NCI-H510A treated with DMSO at 0.1 percent for 48 hours (cell line): ENCODE results near the gene GABRB3.

Experiments
- DNase-seq: peaks from one replicate; lab custom pipeline; 2025; lab: John Stamatoyannopoulos, UW

GABRB3 gene

GRCh38 chr15:26630857-26631256 is 142.0 kb downstream of the GABRB3 start:
- no peak for DNase-seq

- DNase-seq: no peak
Observed at GRCh38 chr15:26628879-26629529, 143.9 kb downstream of the GABRB3 start.

DNA sequence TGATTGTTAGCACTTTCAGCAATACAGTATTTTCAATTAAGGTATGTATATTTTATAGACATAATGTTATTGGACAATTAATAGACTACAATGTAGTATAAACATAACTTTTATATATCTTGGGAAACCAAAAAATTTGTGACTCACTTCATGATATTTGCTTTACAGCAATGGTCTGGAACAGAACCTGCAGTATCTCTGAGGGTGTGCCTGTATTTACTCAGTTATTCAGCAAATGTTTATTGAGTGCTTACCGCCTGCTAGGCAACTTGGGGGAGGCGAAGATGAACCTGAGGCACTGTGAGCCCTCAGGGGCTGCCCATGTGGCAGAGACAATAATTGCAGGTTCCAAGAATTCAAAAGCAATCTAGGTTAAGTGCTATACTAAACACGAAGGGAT is 144.8 kb downstream of the GABRB3 start:
- DNase-seq: peak; percentile 37

DNA sequence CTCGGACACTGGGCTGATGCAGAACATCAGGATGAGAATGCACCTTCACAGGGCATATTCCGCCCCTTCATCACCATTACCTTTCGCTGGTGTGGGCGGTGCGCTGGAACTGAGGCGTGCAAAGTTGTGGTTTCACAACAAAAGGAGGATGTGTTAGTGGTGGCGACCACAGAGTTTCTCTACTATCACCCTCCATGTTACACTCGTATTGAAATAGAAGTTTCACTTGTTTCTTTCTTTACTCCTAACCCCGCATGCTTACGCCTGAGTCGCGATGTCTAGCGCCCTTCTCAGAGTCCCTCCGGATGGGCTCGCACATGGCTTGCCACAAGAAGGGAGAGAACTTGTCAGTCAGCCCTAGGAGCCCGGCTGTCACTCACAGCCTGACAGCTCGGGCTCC is 148.7 kb downstream of the GABRB3 start:
- DNase-seq: no peak

DNA sequence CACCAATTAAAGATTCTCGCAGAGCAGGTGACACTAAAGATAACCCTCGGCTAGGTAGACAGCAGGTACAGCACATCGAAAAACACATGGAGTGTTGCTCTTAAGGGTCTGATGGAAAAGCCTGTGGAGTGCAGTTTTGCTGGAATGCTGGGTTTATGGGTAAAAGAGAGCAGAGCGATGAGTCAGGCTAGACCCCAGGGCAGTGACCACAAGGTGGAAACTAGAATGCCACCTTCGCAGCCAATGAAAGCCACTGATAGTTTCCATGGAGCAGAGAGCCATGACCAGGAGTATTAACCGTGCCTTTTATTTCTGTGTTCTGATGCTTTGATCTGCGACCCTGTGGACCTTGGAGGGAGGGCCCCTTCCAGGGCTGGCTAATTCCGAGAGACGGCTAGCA is 149.8 kb downstream of the GABRB3 start:
- no peak for DNase-seq

DNA sequence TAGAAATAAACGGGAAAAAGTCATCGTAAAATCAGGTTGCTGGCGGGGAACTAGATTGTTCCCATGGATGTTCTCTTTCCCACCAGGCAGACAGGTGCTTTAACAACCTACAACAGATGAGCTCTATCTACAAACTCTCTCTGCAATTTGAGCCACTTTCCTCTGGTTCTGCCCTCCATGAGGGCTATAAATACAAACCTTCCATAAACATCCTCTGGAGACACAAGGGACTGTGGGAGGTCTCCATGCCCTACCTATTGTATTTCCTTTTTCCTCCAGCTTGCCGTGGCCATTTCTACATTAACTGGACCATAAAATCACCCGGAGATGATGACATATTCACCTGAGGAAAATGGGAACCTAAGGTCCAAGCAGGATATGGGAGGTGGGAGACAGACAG is 151.1 kb downstream of the GABRB3 start:
- no peak for DNase-seq

GRCh38 chr15:26620528-26621458 is 152.1 kb downstream of the GABRB3 start:
- DNase-seq: no peak

DNA sequence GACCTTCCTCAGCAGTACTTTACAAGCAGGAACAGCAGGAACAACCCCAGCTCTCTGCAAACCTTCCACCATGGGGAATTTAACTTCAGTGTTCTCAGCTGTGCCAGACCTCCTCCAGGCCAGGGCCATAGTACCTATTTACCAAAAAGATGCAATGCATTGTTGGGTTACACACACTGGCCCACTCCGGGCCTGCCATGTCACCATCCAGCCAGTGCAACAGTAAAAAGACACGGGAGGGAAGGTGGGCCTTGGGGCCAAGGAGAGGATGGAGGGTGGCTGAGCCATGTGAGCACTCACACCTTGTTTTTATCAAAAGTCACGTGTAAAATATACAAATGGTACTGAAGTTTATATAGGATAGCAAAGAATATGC is 157.0 kb downstream of the GABRB3 start:
- no peak for DNase-seq

GRCh38 chr15:26615188-26615926 is 157.5 kb downstream of the GABRB3 start:
- no peak for DNase-seq

GRCh38 chr15:26614734-26615133 is 158.1 kb downstream of the GABRB3 start:
- no peak for DNase-seq

DNA sequence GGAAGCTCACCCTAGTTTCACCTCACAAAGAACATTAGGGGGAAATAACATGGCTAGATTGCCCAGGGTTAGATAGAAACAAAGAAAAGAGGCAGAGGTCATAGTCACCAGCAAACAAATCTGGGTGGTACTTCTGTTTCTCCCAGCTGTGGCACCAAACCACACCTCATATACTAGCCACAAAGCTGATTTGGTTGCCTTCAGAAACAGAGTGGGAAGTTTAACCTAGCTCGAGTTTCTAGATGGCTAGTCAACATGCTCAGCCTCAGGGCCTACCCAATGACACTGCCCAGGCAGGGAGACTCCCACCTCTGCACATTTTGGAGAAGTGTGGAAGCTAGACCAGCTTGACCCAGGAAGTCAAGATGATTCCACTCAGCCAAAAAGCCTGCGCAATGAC is 174.2 kb downstream of the GABRB3 start:
- no peak for DNase-seq

DNA sequence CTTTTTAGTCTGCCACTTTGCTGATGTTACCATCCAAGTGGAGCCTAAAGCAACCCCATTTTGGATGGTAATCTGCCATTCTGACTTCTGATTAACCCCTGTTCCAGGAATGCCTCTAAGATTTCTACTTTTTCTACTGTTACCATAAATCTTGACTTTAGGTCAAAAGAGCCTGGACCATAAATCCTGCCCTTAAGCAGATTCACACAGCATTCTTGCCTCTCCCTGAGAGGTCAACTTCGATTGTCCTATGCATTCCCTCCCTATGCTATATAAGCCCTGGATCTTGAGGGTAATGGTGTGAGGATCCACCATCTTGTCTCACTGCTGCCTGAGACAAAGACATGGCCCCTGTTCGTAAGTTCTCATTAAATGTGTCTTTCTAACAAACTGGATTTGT is 177.3 kb downstream of the GABRB3 start:
- no peak for DNase-seq

GRCh38 chr15:26590676-26591075 is 182.2 kb downstream of the GABRB3 start:
- no peak for DNase-seq

DNA sequence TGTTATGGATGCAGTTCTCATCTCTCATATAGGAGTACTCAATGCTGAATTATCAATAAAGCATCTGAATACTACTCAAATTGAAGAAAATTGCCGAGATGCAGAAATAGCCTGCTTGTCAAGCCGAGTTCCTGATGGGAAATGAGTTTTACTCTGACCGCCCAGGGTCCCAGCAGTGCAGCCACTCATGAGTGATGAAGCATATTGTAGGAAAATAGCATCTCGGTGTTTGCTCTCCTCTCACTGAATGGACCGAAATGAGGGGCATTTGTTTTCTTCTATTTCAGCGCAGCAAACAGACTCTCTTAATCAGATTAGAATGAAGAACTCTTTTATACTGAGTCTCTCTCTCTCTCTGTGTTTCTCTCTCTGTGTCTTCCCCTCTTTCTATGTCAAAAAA is 190.0 kb downstream of the GABRB3 start:
- DNase-seq: no peak

GRCh38 chr15:26580943-26581342 is 191.9 kb downstream of the GABRB3 start:
- no peak for DNase-seq

GRCh38 chr15:26572602-26573350 is 200.1 kb downstream of the GABRB3 start:
- DNase-seq: no peak

DNA sequence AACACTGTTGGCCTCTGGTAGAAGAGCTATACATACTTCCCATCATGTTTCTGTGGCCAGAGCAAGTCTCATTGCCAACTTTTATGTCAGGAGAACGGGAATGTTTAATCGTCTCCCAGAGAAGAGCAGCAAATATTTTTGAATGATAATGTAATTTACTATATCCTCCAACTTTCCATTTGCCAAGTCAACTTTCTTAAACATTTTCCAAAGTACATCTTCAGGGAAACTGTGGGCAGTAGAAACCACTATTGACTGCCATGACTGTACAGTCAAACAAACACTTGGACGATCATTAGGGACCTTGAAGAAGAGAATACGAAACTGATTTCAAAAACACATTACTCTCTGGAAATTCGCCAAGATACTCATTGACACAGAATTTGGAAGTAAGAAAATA is 201.5 kb downstream of the GABRB3 start:
- no peak for DNase-seq

DNA sequence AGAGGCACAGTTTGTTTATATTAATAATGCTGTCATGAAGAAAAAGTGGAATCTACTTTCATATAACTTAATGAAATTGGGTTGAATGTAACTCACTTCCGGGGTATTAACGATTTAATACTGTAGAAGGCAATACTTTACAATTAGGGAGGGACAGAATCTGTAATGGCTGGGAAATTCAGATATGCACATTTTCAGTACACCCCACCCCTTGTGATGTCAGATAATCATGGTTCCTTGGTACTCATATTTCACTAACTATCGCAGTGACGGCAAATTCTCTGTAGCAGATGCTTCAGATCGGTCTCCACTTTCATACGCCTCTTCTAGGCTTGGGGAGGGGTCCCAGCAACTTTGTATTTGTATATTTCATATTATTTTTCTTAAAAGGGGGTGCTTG is 207.3 kb downstream of the GABRB3 start:
- DNase-seq: no peak

DNA sequence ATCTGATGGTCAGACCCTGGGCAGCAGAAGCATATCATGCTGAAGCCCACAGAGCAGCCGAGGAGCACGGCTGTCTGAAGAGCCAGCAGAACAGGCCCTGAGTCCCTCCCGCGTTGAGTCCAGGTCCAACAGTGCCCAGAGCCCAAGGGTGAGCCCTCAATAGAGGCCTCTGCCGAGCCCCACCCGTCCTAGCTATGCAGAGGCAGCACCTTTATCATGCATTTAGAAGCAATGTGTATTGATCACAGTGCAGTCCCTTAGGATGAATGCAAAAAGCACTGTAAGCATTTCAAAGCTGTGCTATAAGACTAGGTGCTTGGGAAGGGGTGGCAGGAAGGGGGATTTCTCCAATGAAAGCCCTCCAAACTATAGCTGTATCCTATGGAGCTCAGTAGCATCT is 208.5 kb downstream of the GABRB3 start:
- no peak for DNase-seq

DNA sequence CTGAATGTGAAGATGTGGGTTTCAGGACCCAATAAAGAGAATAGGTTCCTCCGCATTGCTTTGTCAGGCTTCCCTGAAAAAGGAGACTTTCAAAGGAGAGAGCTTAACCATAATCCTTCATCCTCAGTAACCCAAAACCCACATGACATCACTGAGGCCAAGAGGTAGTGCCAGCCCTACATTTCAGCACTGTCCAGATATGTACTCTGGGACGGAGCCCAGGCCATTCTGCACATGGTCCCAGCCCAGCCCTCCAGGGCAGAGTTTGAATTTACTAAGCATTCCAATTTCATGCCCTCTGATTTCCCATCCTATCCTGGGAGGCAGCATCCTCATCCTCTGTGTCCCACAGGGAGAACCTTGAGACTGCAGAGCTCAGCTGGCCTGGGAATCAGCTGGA is 210.5 kb downstream of the GABRB3 start:
- no peak for DNase-seq

DNA sequence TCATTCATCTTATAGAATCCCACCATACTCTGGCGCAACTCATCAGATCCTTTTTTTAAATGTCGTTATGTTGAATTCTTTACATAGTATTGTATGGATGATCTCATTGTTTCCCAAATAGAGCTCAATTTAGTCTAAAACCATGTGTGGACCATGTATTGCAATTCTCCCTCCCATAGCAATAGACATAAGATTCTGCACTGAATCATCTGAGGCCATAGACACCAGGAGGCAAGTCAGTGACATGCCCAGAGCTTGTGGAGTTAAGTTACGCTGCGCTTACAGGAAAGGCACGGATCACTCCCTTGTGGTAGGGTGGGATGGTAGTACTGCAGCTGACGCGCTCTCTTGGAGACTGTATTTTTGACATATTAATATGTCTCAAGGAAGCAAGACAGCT is 211.0 kb downstream of the GABRB3 start:
- no peak for DNase-seq

DNA sequence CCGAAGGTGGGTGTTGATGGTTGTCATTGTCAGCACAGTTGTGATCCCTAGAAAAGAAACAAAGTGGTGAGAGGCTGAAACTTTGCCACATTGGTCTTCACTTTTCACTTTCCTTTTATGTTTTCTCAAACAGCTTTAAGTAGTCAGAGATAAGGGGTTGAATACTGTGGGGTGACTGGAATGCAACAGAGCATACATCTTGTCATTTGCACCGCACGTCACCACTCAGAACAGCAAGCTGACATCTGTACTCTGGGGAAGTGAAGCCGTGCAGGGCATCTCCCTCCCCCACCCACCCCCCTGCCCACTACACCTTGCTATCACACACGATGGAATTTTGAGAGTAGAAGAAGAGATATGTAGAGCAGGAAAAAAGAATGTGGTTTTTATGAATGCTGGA is 211.7 kb downstream of the GABRB3 start:
- no peak for DNase-seq
